RWPE2 (cell line): Measurements from ENCODE around the gene CACNA2D1.
A peak's percentile ranks its signal among the peaks of the same experiment; 100 is the strongest.

Experiments
- ATAC-seq: fragments of 200-7000 bp; cut with Tn5 transposase; 3 replicates; pipeline ENCODE4 v1.9.1; 2021; ENCODE audit warnings: low read depth
- DNase-seq: peaks from one replicate; pipeline ENCODE4 v3.0.0-alpha.2; 2020; ENCODE audit warnings: low spot score
- H3K27ac ChIP-seq: fragments of 450-650 bp; 2 replicates; pipeline ENCODE4 v1.5.1; 2017; ENCODE audit warnings: mild to moderate bottlenecking; ENCODE audit not compliant: poor library complexity, severe bottlenecking
- H3K27me3 ChIP-seq: fragments of 250-450 bp; sonication (Bioruptor Pico); 2 replicates; pipeline ENCODE4 v1.5.1; 2021; ENCODE audit warnings: mild to moderate bottlenecking, moderate library complexity; ENCODE audit not compliant: insufficient read depth, poor library complexity, severe bottlenecking
- H3K36me3 ChIP-seq: fragments of 250-450 bp; sonication (Bioruptor Pico); 2 replicates; pipeline ENCODE4 v1.5.1; 2020; ENCODE audit warnings: low read depth, mild to moderate bottlenecking, moderate library complexity
- H3K4me1 ChIP-seq: fragments of 250-450 bp; sonication (Bioruptor Pico); 2 replicates; pipeline ENCODE4 v1.5.1; 2021; ENCODE audit warnings: mild to moderate bottlenecking, moderate library complexity; ENCODE audit not compliant: insufficient read depth, poor library complexity, severe bottlenecking
- H3K4me3 ChIP-seq: fragments of 250-450 bp; sonication (Bioruptor Pico); 2 replicates; pipeline ENCODE4 v1.5.1; 2021; ENCODE audit warnings: mild to moderate bottlenecking, moderate library complexity; ENCODE audit not compliant: severe bottlenecking
- H3K9me3 ChIP-seq: fragments of 250-450 bp; sonication (Bioruptor Pico); 2 replicates; pipeline ENCODE4 v1.5.1; 2021; ENCODE audit warnings: mild to moderate bottlenecking, moderate library complexity; ENCODE audit not compliant: severe bottlenecking
- TF ChIP-seq, protein P1 (sequence below): fragments of 450-650 bp; IDR thresholded peaks from one replicate; pipeline ENCODE4 v1.5.1; 2017; ENCODE audit warnings: mild to moderate bottlenecking, moderate library complexity; ENCODE audit not compliant: poor library complexity, severe bottlenecking

CACNA2D1 gene

DNA sequence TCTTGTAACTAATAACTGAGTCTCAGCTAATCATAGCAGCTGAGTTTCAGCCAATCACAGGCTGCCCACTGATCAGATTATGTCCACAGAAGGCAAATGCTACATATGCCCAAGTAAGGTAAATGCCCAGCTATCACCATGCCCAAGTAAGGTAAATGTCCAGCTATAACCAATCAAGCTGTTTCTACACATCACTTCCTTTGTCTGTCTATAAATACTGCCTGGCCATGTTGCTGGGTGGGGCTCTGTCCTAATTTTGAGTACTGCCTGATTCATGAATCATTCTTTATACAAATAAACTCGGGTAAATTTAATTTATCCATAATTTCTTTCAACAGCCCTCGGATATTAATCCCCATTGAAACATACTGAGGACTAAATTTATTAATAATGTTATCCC is 312.4 kb downstream of the CACNA2D1 start:
- ATAC-seq (peak; percentile 41; the same call in 1 of the 3 replicates), DNase-seq (no peak)
- TF ChIP-seq, protein P1, sequence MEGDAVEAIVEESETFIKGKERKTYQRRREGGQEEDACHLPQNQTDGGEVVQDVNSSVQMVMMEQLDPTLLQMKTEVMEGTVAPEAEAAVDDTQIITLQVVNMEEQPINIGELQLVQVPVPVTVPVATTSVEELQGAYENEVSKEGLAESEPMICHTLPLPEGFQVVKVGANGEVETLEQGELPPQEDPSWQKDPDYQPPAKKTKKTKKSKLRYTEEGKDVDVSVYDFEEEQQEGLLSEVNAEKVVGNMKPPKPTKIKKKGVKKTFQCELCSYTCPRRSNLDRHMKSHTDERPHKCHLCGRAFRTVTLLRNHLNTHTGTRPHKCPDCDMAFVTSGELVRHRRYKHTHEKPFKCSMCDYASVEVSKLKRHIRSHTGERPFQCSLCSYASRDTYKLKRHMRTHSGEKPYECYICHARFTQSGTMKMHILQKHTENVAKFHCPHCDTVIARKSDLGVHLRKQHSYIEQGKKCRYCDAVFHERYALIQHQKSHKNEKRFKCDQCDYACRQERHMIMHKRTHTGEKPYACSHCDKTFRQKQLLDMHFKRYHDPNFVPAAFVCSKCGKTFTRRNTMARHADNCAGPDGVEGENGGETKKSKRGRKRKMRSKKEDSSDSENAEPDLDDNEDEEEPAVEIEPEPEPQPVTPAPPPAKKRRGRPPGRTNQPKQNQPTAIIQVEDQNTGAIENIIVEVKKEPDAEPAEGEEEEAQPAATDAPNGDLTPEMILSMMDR, result no peak
- Histone ChIP-seq H3K4me1 (no peaks in the 10 kb centered on the region), H3K27ac (no peak overlapping the region), H3K27me3 (no peaks in the 10 kb centered on the region), H3K36me3 (no peaks in the 10 kb centered on the region), H3K9me3 (no peaks in the 10 kb centered on the region), H3K4me3 (no peak overlapping the region)

DNA sequence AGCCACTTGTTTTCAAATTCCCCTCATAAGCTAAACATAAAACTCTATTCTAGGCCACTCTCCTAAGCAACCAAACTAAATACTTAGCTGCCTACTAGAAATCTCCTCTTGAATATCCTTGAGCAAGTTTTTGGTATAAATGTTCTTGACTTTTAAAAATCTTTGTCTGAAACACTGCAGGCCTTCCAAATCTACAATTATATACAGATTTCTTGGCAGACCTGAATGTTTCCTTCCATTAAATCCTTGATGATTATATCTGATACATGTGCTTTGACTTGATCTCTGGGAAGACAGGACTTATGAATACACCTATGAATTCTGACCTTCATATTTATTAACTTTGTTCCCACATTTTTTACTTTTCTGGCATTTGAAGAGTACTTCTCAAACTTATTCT is 314.5 kb downstream of the CACNA2D1 start:
- DNase-seq (no peak), ATAC-seq (no peak)
- Histone ChIP-seq H3K9me3 (no peaks in the 10 kb centered on the region), H3K27me3 (no peaks in the 10 kb centered on the region), H3K36me3 (no peaks in the 10 kb centered on the region), H3K27ac (no peak overlapping the region), H3K4me3 (no peak overlapping the region), H3K4me1 (no peaks in the 10 kb centered on the region)
- TF ChIP-seq, protein P1, result no peak

DNA sequence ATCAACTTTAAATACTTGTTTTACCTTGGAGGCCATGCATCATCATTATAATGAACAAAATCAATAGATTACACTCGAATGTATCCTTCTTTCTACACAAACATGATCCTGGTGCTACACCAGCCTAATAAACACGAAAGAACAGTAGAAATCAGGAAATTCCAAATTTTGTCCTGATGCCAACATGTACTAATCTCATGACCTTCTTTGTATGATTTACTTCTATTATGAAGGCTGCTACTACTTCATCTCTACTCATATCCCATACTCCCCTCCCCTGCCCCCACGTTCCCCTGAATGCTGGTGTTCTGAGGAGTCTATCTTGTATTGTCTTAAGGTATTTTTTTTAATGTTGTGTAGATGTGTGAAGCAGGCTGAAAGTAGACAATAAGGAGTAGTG is 315.0 kb downstream of the CACNA2D1 start:
- TF ChIP-seq, protein P1, result no peak
- no peaks in the 10 kb centered on the region for H3K36me3 ChIP-seq
- no peaks in the 10 kb centered on the region for H3K27me3 ChIP-seq
- no peak overlapping the region for H3K27ac ChIP-seq
- DNase-seq (no peak), ATAC-seq (no peak)
- no peak overlapping the region for H3K4me3 ChIP-seq
- H3K9me3 ChIP-seq, result no peaks in the 10 kb centered on the region
- H3K4me1 ChIP-seq, result no peaks in the 10 kb centered on the region

DNA sequence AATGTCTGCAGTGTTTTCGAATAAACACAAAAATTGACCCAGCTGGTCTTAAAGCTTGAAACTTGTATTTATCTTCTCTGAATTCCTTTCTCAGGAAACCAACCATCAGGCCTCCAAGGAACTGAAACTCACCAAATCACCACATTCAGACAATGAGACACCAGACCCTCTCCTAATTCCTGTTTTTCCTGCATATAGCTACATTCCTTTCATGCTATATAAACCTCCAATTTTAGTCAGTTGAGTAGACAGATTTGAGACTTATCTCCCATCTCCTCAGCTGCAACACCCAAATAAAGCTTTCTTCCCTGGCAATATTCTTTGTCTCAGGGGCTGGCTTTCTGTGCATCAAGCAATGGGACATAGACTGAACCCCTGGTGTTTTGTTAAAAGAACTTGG is 317.0 kb downstream of the CACNA2D1 start:
- Histone ChIP-seq H3K4me3 (no peak overlapping the region), H3K27me3 (no peaks in the 10 kb centered on the region), H3K9me3 (no peaks in the 10 kb centered on the region), H3K36me3 (no peaks in the 10 kb centered on the region), H3K4me1 (no peaks in the 10 kb centered on the region), H3K27ac (no peak overlapping the region)
- ATAC-seq (no peak), DNase-seq (no peak)
- TF ChIP-seq, protein P1, result no peak

DNA sequence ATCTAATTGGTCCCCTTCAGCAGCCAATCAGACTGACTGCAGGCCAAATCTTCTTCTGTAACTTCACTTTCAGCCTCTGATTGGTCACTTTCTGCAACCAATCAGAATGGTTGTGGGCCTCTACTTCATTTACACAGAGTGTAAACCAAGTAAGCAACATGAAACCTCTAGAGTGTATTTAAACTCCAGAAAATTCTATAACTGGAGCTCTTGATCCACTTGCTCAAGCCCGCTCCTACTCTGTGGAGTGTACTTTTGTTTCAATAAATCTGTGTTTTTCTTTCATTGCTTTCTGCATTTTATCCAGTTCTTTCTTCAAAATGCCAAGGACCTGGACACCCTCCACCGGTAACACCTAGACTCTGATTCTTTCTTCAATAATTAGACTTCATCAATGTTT is 319.1 kb downstream of the CACNA2D1 start:
- TF ChIP-seq, protein P1, result no peak
- Histone ChIP-seq H3K9me3 (no peaks in the 10 kb centered on the region), H3K4me1 (no peaks in the 10 kb centered on the region), H3K27me3 (no peaks in the 10 kb centered on the region), H3K36me3 (no peaks in the 10 kb centered on the region), H3K4me3 (no peak overlapping the region), H3K27ac (no peak overlapping the region)
- ATAC-seq (no peak), DNase-seq (no peak)
